ENCODE measurements around the gene ANXA3.

DNA sequence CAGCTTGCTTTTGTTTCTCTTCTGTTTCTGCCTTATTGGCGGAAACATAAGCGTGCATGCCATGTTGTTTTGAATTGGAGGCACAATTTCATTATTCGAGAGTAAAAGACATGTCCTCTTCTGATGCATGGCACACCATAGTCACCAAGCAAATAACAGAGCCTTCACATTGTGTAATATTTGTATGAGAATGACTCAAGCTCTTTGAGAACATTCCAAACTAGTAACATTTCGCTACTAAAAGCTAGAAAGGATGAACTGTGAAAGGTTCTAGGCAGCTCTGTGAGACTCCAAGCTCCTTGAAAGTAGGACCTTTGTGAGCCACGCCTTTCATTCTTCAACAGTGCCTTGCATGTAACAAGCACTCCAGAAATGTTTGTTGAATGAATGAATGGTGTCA, 9.2 kb upstream of the ANXA3 start:
- TF ChIP-seq, protein P1, sequence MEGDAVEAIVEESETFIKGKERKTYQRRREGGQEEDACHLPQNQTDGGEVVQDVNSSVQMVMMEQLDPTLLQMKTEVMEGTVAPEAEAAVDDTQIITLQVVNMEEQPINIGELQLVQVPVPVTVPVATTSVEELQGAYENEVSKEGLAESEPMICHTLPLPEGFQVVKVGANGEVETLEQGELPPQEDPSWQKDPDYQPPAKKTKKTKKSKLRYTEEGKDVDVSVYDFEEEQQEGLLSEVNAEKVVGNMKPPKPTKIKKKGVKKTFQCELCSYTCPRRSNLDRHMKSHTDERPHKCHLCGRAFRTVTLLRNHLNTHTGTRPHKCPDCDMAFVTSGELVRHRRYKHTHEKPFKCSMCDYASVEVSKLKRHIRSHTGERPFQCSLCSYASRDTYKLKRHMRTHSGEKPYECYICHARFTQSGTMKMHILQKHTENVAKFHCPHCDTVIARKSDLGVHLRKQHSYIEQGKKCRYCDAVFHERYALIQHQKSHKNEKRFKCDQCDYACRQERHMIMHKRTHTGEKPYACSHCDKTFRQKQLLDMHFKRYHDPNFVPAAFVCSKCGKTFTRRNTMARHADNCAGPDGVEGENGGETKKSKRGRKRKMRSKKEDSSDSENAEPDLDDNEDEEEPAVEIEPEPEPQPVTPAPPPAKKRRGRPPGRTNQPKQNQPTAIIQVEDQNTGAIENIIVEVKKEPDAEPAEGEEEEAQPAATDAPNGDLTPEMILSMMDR (conservative IDR thresholded peaks at IDR 0.05; ENCODE audit: low read depth, low read length): no peak
- no peak for TF ChIP-seq EZH2 (IDR thresholded peaks at IDR 0.05; ENCODE audit: borderline replicate concordance, low read depth, low read length, poor library complexity, severe bottlenecking)

Data from A673 (cell line).